A673 (cell line): Measurements from ENCODE around the gene KCNQ1. TPM values are rescaled to one million over a fixed set of nuclear protein-coding genes. Genes with fewer than 3 reads are reported as not detected.

ENCODE experiments used
- BruUV-seq: library from RNA; stranded (reverse); fragments of 400-500 nt; replicated peaks from 2 replicates; lab custom pipeline; 2021; lab: Mats Ljungman, UMichigan
- CTCF ChIA-PET: fragments of 300-600 bp; sonication (Branson Sonifier 250); formaldehyde crosslinking; loops from one replicate; lab custom pipeline; 2022; ENCODE audit warnings: antibody characterized with exemption; lab: Charles Lee
- POLR2A ChIA-PET: fragments of 300-600 bp; sonication (Branson Sonifier 250); formaldehyde crosslinking; loops from one replicate; lab custom pipeline; 2022; ENCODE audit warnings: antibody characterized with exemption; ENCODE audit not compliant: low non-redundant PET; lab: Charles Lee
- DNase-seq: peaks from one replicate; pipeline ENCODE4 v3.0.0-alpha.2; 2015; ENCODE audit warnings: low spot score
- H3K27ac ChIP-seq: fragments of 200-600 bp; sonication (generic); 2 replicates; pipeline ENCODE4 v1.5.1; 2016; ENCODE audit warnings: mixed run types, low read depth, mild to moderate bottlenecking, mixed read lengths, antibody characterized with exemption, low read length; ENCODE audit not compliant: poor library complexity, severe bottlenecking
- H3K27me3 ChIP-seq: fragments of 200-600 bp; sonication (generic); replicated peaks from 2 replicates; pipeline ENCODE4 v1.6.1; 2017; ENCODE audit warnings: mixed run types, low read depth, mild to moderate bottlenecking, mixed read lengths, antibody characterized with exemption, low read length; ENCODE audit not compliant: insufficient read depth, poor library complexity
- H3K36me3 ChIP-seq: fragments of 200-600 bp; sonication (generic); 2 replicates; pipeline ENCODE4 v1.6.1; 2016; ENCODE audit warnings: mixed run types, mild to moderate bottlenecking, mixed read lengths, antibody characterized with exemption, low read length; ENCODE audit not compliant: insufficient read depth, poor library complexity, severe bottlenecking
- H3K4me1 ChIP-seq: fragments of 200-600 bp; sonication (generic); 2 replicates; pipeline ENCODE4 v1.6.1; 2017; ENCODE audit warnings: mixed run types, mild to moderate bottlenecking, mixed read lengths, antibody characterized with exemption, low read length; ENCODE audit not compliant: insufficient read depth, poor library complexity, severe bottlenecking
- H3K4me3 ChIP-seq: fragments of 200-600 bp; sonication (generic); 2 replicates; pipeline ENCODE4 v1.5.1; 2016; ENCODE audit warnings: low read depth, mixed run types, mild to moderate bottlenecking, mixed read lengths, low read length; ENCODE audit not compliant: poor library complexity, severe bottlenecking
- H3K9me3 ChIP-seq: fragments of 200-600 bp; sonication (generic); 2 replicates; pipeline ENCODE4 v1.6.1; 2016; ENCODE audit warnings: mixed run types, low read depth, mild to moderate bottlenecking, mixed read lengths, antibody characterized with exemption, low read length; ENCODE audit not compliant: poor library complexity, severe bottlenecking
- CTCF ChIP-seq: fragments of 300-800, 200-600 bp; sonication (generic); conservative IDR thresholded peaks from 2 replicates; pipeline ENCODE4 v1.5.1; 2017; ENCODE audit warnings: low read depth, mild to moderate bottlenecking, antibody characterized with exemption, low read length, moderate library complexity, mixed read lengths
- EZH2 ChIP-seq: fragments of 200-600 bp; sonication (generic); IDR thresholded peaks from 2 replicates; pipeline ENCODE4 v1.6.1; 2017; ENCODE audit warnings: borderline replicate concordance, low read depth, mild to moderate bottlenecking, mixed read lengths, antibody characterized with exemption, low read length; ENCODE audit not compliant: poor library complexity, severe bottlenecking
- intact Hi-C: fragments of 100-400 bp; cut with micrococcal nuclease; formaldehyde crosslinking; loops from one replicate; pipeline ENCODE4 v1.10.0; 2022; ENCODE audit not compliant: unreplicated experiment
- total RNA-seq: library from RNA; stranded (reverse); gene quantifications from 2 replicates; pipeline ENCODE4 v1.2.3, GENCODE V29; 2021

Gene KCNQ1
- total RNA-seq, 1 experiment from 2014 or later: not detected

- no peak overlapping the region for H3K27ac ChIP-seq
- DNase-seq: no peak
- POLR2A ChIA-PET: no interaction called here
- H3K9me3 ChIP-seq: no peaks in the 10 kb centered on the region
- peaks cover 6% of the 10 kb centered on the region for H3K4me1 ChIP-seq
- no TSS peak for BruUV-seq
- H3K36me3 ChIP-seq: peaks cover 2% of the 10 kb centered on the region
- no peaks in the 10 kb centered on the region for H3K27me3 ChIP-seq
- CTCF ChIA-PET: no interaction called here
- H3K4me3 ChIP-seq: no peak overlapping the region
- TF ChIP-seq CTCF (no peak), EZH2 (no peak)
- intact Hi-C loops: no loop called here
Observed at GRCh38 chr11:2677127-2677526, 232.3 kb downstream of the KCNQ1 start.

GRCh38 chr11:2678396-2678795, 233.6 kb downstream of the KCNQ1 start:
- peaks cover under 1% of the 10 kb centered on the region for H3K36me3 ChIP-seq
- no peak overlapping the region for H3K27ac ChIP-seq
- no peak for DNase-seq
- no peak overlapping the region for H3K4me3 ChIP-seq
- CTCF ChIA-PET: no interaction called here
- no peaks in the 10 kb centered on the region for H3K9me3 ChIP-seq
- TF ChIP-seq EZH2 (no peak), CTCF (no peak)
- H3K4me1 ChIP-seq: peaks cover 6% of the 10 kb centered on the region
- BruUV-seq: no TSS peak
- POLR2A ChIA-PET: no interaction called here
- no peaks in the 10 kb centered on the region for H3K27me3 ChIP-seq
- intact Hi-C loops: no loop called here

DNA sequence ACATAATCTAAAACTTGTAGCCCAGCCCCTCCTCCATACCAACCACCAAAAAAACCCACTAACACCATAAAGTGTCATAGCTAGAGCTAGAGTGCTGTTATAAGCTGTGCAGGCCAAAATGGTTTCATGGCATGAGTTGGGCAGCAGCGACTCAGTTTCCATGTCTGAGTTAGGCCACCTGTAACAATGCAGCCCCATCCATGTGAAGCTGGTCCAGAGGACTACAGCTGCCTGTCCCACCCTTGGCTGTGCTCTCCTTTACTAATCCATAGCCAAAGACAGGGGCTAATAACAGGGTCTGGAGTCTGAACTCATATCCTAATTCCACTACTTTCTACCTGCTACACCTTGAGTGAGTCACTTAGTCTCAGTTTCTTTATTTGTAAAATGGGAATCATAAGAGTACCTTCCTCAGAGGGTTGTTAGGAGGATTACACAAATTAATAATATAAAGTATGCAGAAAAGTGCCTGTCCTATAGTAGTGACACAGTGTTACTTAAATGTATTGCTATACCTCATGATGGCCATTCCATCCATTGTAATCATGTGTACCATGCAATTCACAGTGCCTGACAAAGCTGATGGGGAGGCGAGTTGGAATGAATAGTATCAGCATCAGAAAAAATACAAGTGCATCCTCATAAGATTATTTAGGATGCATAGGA, 234.3 kb downstream of the KCNQ1 start:
- CTCF ChIA-PET: no interaction called here

More for the DNA sequence above, 234.3 kb downstream of the KCNQ1 start:
- Histone ChIP-seq H3K4me1 (peaks cover 6% of the 10 kb centered on the region), H3K9me3 (no peaks in the 10 kb centered on the region), H3K4me3 (no peak overlapping the region), H3K27ac (no peak overlapping the region), H3K27me3 (no peaks in the 10 kb centered on the region), H3K36me3 (no peaks in the 10 kb centered on the region)
- POLR2A ChIA-PET: no interaction called here
- no TSS peak for BruUV-seq
- no peak for TF ChIP-seq EZH2
- TF ChIP-seq CTCF: no peak
- intact Hi-C loops: no loop called here
- DNase-seq: no peak
